CMK (cell line): ENCODE measurements around the gene PRR19.
"Not testable (repeated sequence)": the region's sequence is repeated elsewhere in the genome, so short reads cannot be mapped to it uniquely, and the experiment has no call there.

Source experiments
- DNase-seq: peaks from one replicate; pipeline ENCODE4 v3.0.0-alpha.2; 2010; ENCODE audit warnings: low read depth

The PRR19 gene

GRCh38 chr19:42326969-42327368 lies 25.0 kb downstream of the PRR19 start:
- no peak for DNase-seq

GRCh38 chr19:42327381-42327780 lies 25.4 kb downstream of the PRR19 start:
- DNase-seq = no peak

- no peak for DNase-seq
Measured at GRCh38 chr19:42328106-42328505, 26.2 kb downstream of the PRR19 start.

- DNase-seq = no peak
Measured at GRCh38 chr19:42328854-42329253, 26.9 kb downstream of the PRR19 start.

- DNase-seq = no peak
Measured at GRCh38 chr19:42330241-42330711, 28.3 kb downstream of the PRR19 start.

- not testable (repeated sequence) for DNase-seq
Measured at GRCh38 chr19:42331333-42331732, 29.4 kb downstream of the PRR19 start.

- no peak for DNase-seq
Measured at GRCh38 chr19:42332059-42332458, 30.1 kb downstream of the PRR19 start.

- no peak for DNase-seq
Measured at GRCh38 chr19:42333018-42333417, 31.1 kb downstream of the PRR19 start.

GRCh38 chr19:42333975-42334696 lies 32.2 kb downstream of the PRR19 start:
- DNase-seq = no peak

GRCh38 chr19:42334697-42335373 lies 32.9 kb downstream of the PRR19 start:
- no peak for DNase-seq

- DNase-seq = no peak
Measured at GRCh38 chr19:42335374-42335936, 33.5 kb downstream of the PRR19 start.

- no peak for DNase-seq
Measured at GRCh38 chr19:42335971-42336370, 34.0 kb downstream of the PRR19 start.

GRCh38 chr19:42339126-42339860 lies 37.4 kb downstream of the PRR19 start:
- DNase-seq = not testable (repeated sequence)

GRCh38 chr19:42339922-42340321 lies 38.0 kb downstream of the PRR19 start:
- not testable (repeated sequence) for DNase-seq

GRCh38 chr19:42343344-42344110 lies 41.6 kb downstream of the PRR19 start:
- no peak for DNase-seq

- no peak for DNase-seq
Measured at GRCh38 chr19:42344336-42344893, 42.5 kb downstream of the PRR19 start.

GRCh38 chr19:42345191-42345812 lies 43.4 kb downstream of the PRR19 start:
- no peak for DNase-seq

- DNase-seq = no peak
Measured at GRCh38 chr19:42348211-42348610, 46.3 kb downstream of the PRR19 start.

- no peak for DNase-seq
Measured at GRCh38 chr19:42349378-42350107, 47.6 kb downstream of the PRR19 start.

- DNase-seq = no peak
Measured at GRCh38 chr19:42350417-42350816, 48.5 kb downstream of the PRR19 start.
